ENCODE measurements around the gene POLR1D.

DNA sequence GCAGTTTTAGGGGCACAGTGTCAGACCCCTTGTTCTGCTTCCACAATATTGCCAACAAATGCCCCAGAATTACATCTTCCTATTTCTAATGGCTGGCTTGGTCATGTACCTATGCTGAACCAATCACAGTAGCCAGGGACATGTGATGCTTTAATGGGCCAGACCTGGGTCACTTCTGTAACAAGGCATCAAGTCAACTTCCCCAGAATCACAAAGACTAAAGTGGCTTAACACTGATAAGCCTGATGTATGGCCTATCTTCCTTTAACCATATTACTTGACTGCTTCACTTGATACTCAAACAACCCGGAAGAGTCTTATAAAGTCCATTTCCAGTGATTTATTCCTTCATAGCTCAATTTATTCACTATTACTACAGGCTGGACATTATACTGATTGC lies 21.0 kb upstream of the POLR1D start:
- TF ChIP-seq, protein P1, sequence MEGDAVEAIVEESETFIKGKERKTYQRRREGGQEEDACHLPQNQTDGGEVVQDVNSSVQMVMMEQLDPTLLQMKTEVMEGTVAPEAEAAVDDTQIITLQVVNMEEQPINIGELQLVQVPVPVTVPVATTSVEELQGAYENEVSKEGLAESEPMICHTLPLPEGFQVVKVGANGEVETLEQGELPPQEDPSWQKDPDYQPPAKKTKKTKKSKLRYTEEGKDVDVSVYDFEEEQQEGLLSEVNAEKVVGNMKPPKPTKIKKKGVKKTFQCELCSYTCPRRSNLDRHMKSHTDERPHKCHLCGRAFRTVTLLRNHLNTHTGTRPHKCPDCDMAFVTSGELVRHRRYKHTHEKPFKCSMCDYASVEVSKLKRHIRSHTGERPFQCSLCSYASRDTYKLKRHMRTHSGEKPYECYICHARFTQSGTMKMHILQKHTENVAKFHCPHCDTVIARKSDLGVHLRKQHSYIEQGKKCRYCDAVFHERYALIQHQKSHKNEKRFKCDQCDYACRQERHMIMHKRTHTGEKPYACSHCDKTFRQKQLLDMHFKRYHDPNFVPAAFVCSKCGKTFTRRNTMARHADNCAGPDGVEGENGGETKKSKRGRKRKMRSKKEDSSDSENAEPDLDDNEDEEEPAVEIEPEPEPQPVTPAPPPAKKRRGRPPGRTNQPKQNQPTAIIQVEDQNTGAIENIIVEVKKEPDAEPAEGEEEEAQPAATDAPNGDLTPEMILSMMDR (IDR thresholded peaks at IDR 0.05), result no peak
- no peak for TF ChIP-seq TCF7L2 (IDR thresholded peaks at IDR 0.05; ENCODE audit: low read depth, low read length)
- no peak for TF ChIP-seq POLR2AphosphoS5 (IDR thresholded peaks at IDR 0.05; ENCODE audit: low read depth, low read length)

All from Panc1 (cell line).